Panc1 (cell line): ENCODE results near the gene WWOX. TPM values are rescaled to one million over a fixed set of nuclear protein-coding genes. Genes with fewer than 3 reads are reported as not detected.

Experiments
- ATAC-seq: fragments of 200-7000 bp; cut with Tn5 transposase; 2 replicates; pipeline ENCODE4 v1.9.1; 2020; ENCODE audit warnings: mild to moderate bottlenecking, moderate library complexity
- BruUV-seq: library from RNA; stranded (reverse); fragments of 400-500 nt; replicated peaks from 2 replicates; lab custom pipeline; 2021; lab: Mats Ljungman, UMichigan
- CTCF ChIA-PET: fragments of 300-600 bp; sonication (Branson Sonifier 250); formaldehyde crosslinking; loops from one replicate; lab custom pipeline; 2022; ENCODE audit warnings: antibody characterized with exemption; lab: Charles Lee
- POLR2A ChIA-PET: fragments of 300-600 bp; sonication (Branson Sonifier 250); formaldehyde crosslinking; loops from one replicate; lab custom pipeline; 2022; ENCODE audit warnings: antibody characterized with exemption; lab: Charles Lee
- DNase-seq: peaks from one replicate; pipeline ENCODE4 v3.0.0-alpha.2; 2010; ENCODE audit warnings: low read depth, low spot score
- H3K27ac ChIP-seq: 2 replicates; pipeline ENCODE4 v1.5.1; 2011; ENCODE audit warnings: mild to moderate bottlenecking, low read length, inconsistent platforms
- H3K27me3 ChIP-seq: fragments of 200-500 bp; sonication (Bioruptor generic); 2 replicates; pipeline ENCODE4 v1.6.0; 2014; ENCODE audit warnings: low read length, inconsistent platforms; ENCODE audit not compliant: control insufficient read depth, insufficient read depth
- H3K36me3 ChIP-seq: fragments of 200-500 bp; sonication (Bioruptor generic); 2 replicates; pipeline ENCODE4 v1.5.1; 2014; ENCODE audit warnings: inconsistent platforms, mild to moderate bottlenecking, low read length, moderate library complexity; ENCODE audit not compliant: control insufficient read depth, insufficient read depth
- H3K4me1 ChIP-seq: 2 replicates; pipeline ENCODE4 v1.5.1; 2011; ENCODE audit warnings: inconsistent platforms, mild to moderate bottlenecking, low read length, moderate library complexity; ENCODE audit not compliant: control insufficient read depth, insufficient read depth
- H3K4me3 ChIP-seq, 2 experiments: 2 replicates each; pipeline ENCODE4 v1.5.1; 2011 to 2012; ENCODE audit warnings: low read depth in 2 of 2, low read length in 2 of 2, mild to moderate bottlenecking in 2 of 2, inconsistent platforms in 1 of 2, moderate library complexity in 1 of 2
- H3K9me3 ChIP-seq: fragments of 200-500 bp; sonication (Bioruptor generic); 2 replicates; pipeline ENCODE4 v1.5.1; 2014; ENCODE audit warnings: low read depth, mild to moderate bottlenecking, inconsistent platforms, low read length, moderate library complexity; ENCODE audit not compliant: control insufficient read depth, insufficient read depth
- CTCF ChIP-seq: fragments of 450-650 bp; IDR thresholded peaks from 2 replicates; pipeline ENCODE4 v1.5.1; 2017; ENCODE audit warnings: mild to moderate bottlenecking
- POLR2AphosphoS5 ChIP-seq: IDR thresholded peaks from 2 replicates; pipeline ENCODE4 v1.6.1; 2012; ENCODE audit warnings: mild to moderate bottlenecking, low read depth, low read length, moderate library complexity
- REST ChIP-seq, 2 experiments: IDR thresholded peaks; 2 replicates each; pipeline ENCODE4 v1.6.1; 2011 to 2012; ENCODE audit warnings: low read depth in 2 of 2, control low read depth in 1 of 2, low read length in 1 of 2, mild to moderate bottlenecking in 1 of 2, moderate library complexity in 1 of 2; ENCODE audit not compliant: insufficient read depth in 1 of 2
- SIN3A ChIP-seq: IDR thresholded peaks from 2 replicates; pipeline ENCODE4 v1.6.1; 2012; ENCODE audit warnings: low read depth, mild to moderate bottlenecking, low read length, moderate library complexity, borderline replicate concordance; ENCODE audit not compliant: insufficient read depth
- TCF7L2 ChIP-seq: IDR thresholded peaks from 2 replicates; pipeline ENCODE4 v1.6.1; 2011; ENCODE audit warnings: mild to moderate bottlenecking, low read depth, low read length, inconsistent platforms
- in situ Hi-C: cut with HindIII; loops from 2 replicates; pipeline ENCODE4 v1.10.0; 2016; ENCODE audit warnings: low sequenced_read_pairs, low pct_unique_long_range_greater_than_20kb
- intact Hi-C: fragments of 100-400 bp; cut with micrococcal nuclease; formaldehyde crosslinking; loops from one replicate; pipeline ENCODE4 v1.10.0; 2022; ENCODE audit not compliant: unreplicated experiment
- total RNA-seq: library from RNA; stranded (reverse); gene quantifications from one replicate; pipeline ENCODE4 v1.2.1, GENCODE V29; 2021; ENCODE audit not compliant: unreplicated experiment

Gene WWOX
- total RNA-seq, 1 experiment from 2014 or later = 12.5 TPM

- intact Hi-C loops = no loop called here
- in situ Hi-C loops = no loop called here
- Histone ChIP-seq H3K27ac (no peak overlapping the region), H3K9me3 (no peaks in the 10 kb centered on the region), H3K4me1 (no peaks in the 10 kb centered on the region), H3K36me3 (no peaks in the 10 kb centered on the region), H3K27me3 (no peaks in the 10 kb centered on the region), H3K4me3 (no peak overlapping the region)
- ATAC-seq (no peak), DNase-seq (no peak)
- ChIA-PET POLR2A (no interaction called here), CTCF (no interaction called here)
- TF ChIP-seq POLR2AphosphoS5 (no peak), TCF7L2 (no peak), REST (IDR thresholded peaks at IDR 0.05; ENCODE audit: insufficient read depth in 1 of 2, low read depth in 2 of 2, low read length in 1 of 2) (no peak), SIN3A (no peak), CTCF (no peak)
- BruUV-seq = no TSS peak
Measured at GRCh38 chr16:78501744-78502143, 402.3 kb downstream of the WWOX start.

- CTCF ChIA-PET = no interaction called here
- intact Hi-C loops = no loop called here
- no TSS peak for BruUV-seq
Measured at GRCh38 chr16:78502812-78503350, 403.4 kb downstream of the WWOX start.

More at GRCh38 chr16:78502812-78503350, 403.4 kb downstream of the WWOX start:
- H3K27ac ChIP-seq = no peak overlapping the region
- H3K4me1 ChIP-seq = no peaks in the 10 kb centered on the region
- TF ChIP-seq TCF7L2 (no peak), CTCF (no peak), SIN3A (no peak), POLR2AphosphoS5 (no peak), REST (IDR thresholded peaks at IDR 0.05; ENCODE audit: insufficient read depth in 1 of 2, low read depth in 2 of 2, low read length in 1 of 2) (no peak)
- H3K9me3 ChIP-seq = no peaks in the 10 kb centered on the region
- no peak overlapping the region for H3K4me3 ChIP-seq
- in situ Hi-C loops = no loop called here
- DNase-seq (no peak), ATAC-seq (no peak)
- H3K36me3 ChIP-seq = no peaks in the 10 kb centered on the region
- POLR2A ChIA-PET = no interaction called here
- no peaks in the 10 kb centered on the region for H3K27me3 ChIP-seq
